ENCODE measurements around the gene TEKT5.
"Not testable (repeated sequence)": the region's sequence is repeated elsewhere in the genome, so short reads cannot be mapped to it uniquely, and the experiment has no call there.

DNA sequence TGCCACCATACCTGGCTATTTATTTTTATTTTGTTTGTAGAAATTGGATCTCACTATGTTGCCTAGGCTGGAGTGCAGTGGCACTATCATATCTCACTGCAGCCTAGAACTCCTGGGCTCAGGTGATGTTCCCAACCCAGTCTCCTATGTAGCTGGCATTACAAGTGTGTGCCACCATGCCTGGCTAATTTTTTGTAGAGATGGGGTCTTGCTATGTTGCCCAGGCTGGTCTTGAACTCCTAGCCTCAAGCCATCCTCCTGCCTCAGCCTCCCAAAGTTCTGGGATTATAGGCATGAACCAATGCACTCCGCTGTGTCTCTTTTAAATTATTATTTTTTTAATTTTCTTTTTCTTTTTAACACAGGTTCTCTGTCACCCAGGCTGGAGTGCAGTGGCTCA, 45.6 kb downstream of the TEKT5 start:
- TF ChIP-seq, protein P1, sequence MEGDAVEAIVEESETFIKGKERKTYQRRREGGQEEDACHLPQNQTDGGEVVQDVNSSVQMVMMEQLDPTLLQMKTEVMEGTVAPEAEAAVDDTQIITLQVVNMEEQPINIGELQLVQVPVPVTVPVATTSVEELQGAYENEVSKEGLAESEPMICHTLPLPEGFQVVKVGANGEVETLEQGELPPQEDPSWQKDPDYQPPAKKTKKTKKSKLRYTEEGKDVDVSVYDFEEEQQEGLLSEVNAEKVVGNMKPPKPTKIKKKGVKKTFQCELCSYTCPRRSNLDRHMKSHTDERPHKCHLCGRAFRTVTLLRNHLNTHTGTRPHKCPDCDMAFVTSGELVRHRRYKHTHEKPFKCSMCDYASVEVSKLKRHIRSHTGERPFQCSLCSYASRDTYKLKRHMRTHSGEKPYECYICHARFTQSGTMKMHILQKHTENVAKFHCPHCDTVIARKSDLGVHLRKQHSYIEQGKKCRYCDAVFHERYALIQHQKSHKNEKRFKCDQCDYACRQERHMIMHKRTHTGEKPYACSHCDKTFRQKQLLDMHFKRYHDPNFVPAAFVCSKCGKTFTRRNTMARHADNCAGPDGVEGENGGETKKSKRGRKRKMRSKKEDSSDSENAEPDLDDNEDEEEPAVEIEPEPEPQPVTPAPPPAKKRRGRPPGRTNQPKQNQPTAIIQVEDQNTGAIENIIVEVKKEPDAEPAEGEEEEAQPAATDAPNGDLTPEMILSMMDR (conservative IDR thresholded peaks at IDR 0.05; ENCODE audit: low read length), result not testable (repeated sequence)
- not testable (repeated sequence) for TF ChIP-seq EZH2phosphoT487 (IDR thresholded peaks at IDR 0.05; ENCODE audit: borderline replicate concordance)
